SK-N-SH (cell line): ENCODE data around the gene HOXC6. TPM values are rescaled to one million over a fixed set of nuclear protein-coding genes. Genes with fewer than 3 reads are reported as not detected.

ENCODE experiments used
- CTCF ChIA-PET: fragments of 300-600, 350-600 bp; formaldehyde crosslinking; extraction: SDS; loops from one replicate; lab custom pipeline; 2021; lab: Yijun Ruan, JAX
- POLR2A ChIA-PET: fragments of 350-600 bp; sonication (Branson Sonifier 250); formaldehyde crosslinking; extraction: SDS; loops from one replicate; lab custom pipeline; 2020; ENCODE audit warnings: antibody characterized with exemption, inconsistent platforms; lab: Yijun Ruan, JAX
- DNase-seq: peaks from one replicate; pipeline ENCODE4 v3.0.0; 2012
- H2AFZ ChIP-seq: fragments of 200-600 bp; sonication (generic); 2 replicates; pipeline ENCODE4 v1.8.1; 2016; ENCODE audit warnings: antibody characterized with exemption, mild to moderate bottlenecking, low read depth
- H3F3A ChIP-seq: fragments of 200-600 bp; sonication (generic); replicated peaks from 2 replicates; pipeline ENCODE3; 2016; ENCODE audit warnings: antibody characterized with exemption, mild to moderate bottlenecking; ENCODE audit not compliant: insufficient read depth
- H3K27ac ChIP-seq, 2 experiments: fragments of 200-500 bp in 1 of 2; fragments of 200-600 bp in 1 of 2; sonication (Bioruptor generic) in 1 of 2; sonication (generic), shearing (Covaris generic) in 1 of 2; 2 replicates each; pipeline versions ENCODE4 v1.5.1 to v1.6.1; 2014 to 2016; ENCODE audit warnings: low read depth in 2 of 2, inconsistent platforms in 1 of 2, low read length in 1 of 2, mild to moderate bottlenecking in 1 of 2, mixed read lengths in 1 of 2
- H3K27me3 ChIP-seq: fragments of 200-600 bp; sonication (generic), shearing (Covaris generic); 2 replicates; pipeline ENCODE4 v1.6.1; 2016; ENCODE audit warnings: mixed run types; ENCODE audit not compliant: insufficient read depth
- H3K36me3 ChIP-seq, 2 experiments: fragments of 200-500 bp in 1 of 2; fragments of 200-600 bp in 1 of 2; sonication (Bioruptor generic) in 1 of 2; sonication (generic) in 1 of 2; replicated peaks in 1 of 2; 2 replicates each; pipeline versions ENCODE3 to v1.5.1; 2014 to 2016; ENCODE audit warnings: low read length in 1 of 2, mild to moderate bottlenecking in 1 of 2; ENCODE audit not compliant: insufficient read depth in 2 of 2, control insufficient read depth in 1 of 2
- H3K4me1 ChIP-seq, 2 experiments: fragments of 200-500 bp in 1 of 2; fragments of 200-600 bp in 1 of 2; sonication (Bioruptor generic) in 1 of 2; sonication (generic), shearing (Covaris generic) in 1 of 2; 2 replicates each; pipeline versions ENCODE4 v1.5.1 to v1.6.1; 2014 to 2016; ENCODE audit warnings: low read depth in 1 of 2, low read length in 1 of 2, mixed run types in 1 of 2; ENCODE audit not compliant: insufficient read depth in 2 of 2, control insufficient read depth in 1 of 2
- H3K4me2 ChIP-seq: fragments of 200-600 bp; sonication (generic), shearing (Covaris generic); 2 replicates; pipeline ENCODE4 v1.6.1; 2017; ENCODE audit warnings: mixed run types
- H3K4me3 ChIP-seq, 2 experiments: fragments of 200-500 bp in 1 of 2; fragments of 200-600 bp in 1 of 2; sonication (Bioruptor generic) in 1 of 2; sonication (generic), shearing (Covaris generic) in 1 of 2; 2 replicates each; pipeline versions ENCODE4 v1.5.1 to v1.8.1; 2014 to 2016; ENCODE audit warnings: low read depth in 2 of 2, inconsistent platforms in 1 of 2, low read length in 1 of 2, mild to moderate bottlenecking in 1 of 2, mixed read lengths in 1 of 2, moderate library complexity in 1 of 2
- H3K79me2 ChIP-seq: fragments of 200-600 bp; sonication (generic); 2 replicates; pipeline ENCODE4 v1.8.1; 2017; ENCODE audit warnings: mild to moderate bottlenecking; ENCODE audit not compliant: insufficient read depth
- H3K9ac ChIP-seq: fragments of 200-600 bp; sonication (generic); 2 replicates; pipeline ENCODE4 v1.6.1; 2017; ENCODE audit warnings: mixed run types
- H3K9me2 ChIP-seq: fragments of 200-600 bp; sonication (generic); 2 replicates; pipeline ENCODE4 v1.6.1; 2017; ENCODE audit warnings: mixed run types
- H3K9me3 ChIP-seq: fragments of 200-600 bp; sonication (generic); 2 replicates; pipeline ENCODE4 v1.6.1; 2017; ENCODE audit warnings: mixed run types, mild to moderate bottlenecking, moderate library complexity
- H4K20me1 ChIP-seq: fragments of 200-600 bp; sonication (generic); 2 replicates; pipeline ENCODE4 v1.6.1; 2017; ENCODE audit warnings: mild to moderate bottlenecking, mixed run types; ENCODE audit not compliant: insufficient read depth
- CHD2 ChIP-seq: fragments of 150-350 bp; IDR thresholded peaks from 2 replicates; pipeline ENCODE4 v1.6.1; 2018; ENCODE audit warnings: low read length; ENCODE audit not compliant: partially characterized antibody
- ELF1 ChIP-seq: IDR thresholded peaks from 2 replicates; pipeline ENCODE4 v1.4.0; 2012
- EZH2phosphoT487 ChIP-seq: fragments of 200-600 bp; sonication (generic); IDR thresholded peaks from 2 replicates; pipeline ENCODE4 v1.6.1; 2017; ENCODE audit warnings: low read depth, mixed run types, mild to moderate bottlenecking, antibody characterized with exemption, moderate library complexity, borderline replicate concordance
- FOSL2 ChIP-seq: IDR thresholded peaks from 2 replicates; pipeline ENCODE4 v1.4.0; 2012; ENCODE audit warnings: low read depth, mild to moderate bottlenecking, moderate library complexity, borderline replicate concordance
- GATA2 ChIP-seq: sonication (generic); formaldehyde crosslinking; IDR thresholded peaks from 2 replicates; pipeline ENCODE4 v1.5.0; 2020; ENCODE audit warnings: mild to moderate bottlenecking, missing genetic modification reagents
- JUND ChIP-seq: IDR thresholded peaks from 2 replicates; pipeline ENCODE4 v1.4.0; 2012
- NRF1 ChIP-seq: IDR thresholded peaks from 2 replicates; pipeline ENCODE4 v1.6.1; 2012; ENCODE audit warnings: low read depth, mild to moderate bottlenecking, low read length
- RAD21 ChIP-seq: IDR thresholded peaks from 2 replicates; pipeline ENCODE4 v1.6.1; 2012; ENCODE audit warnings: mild to moderate bottlenecking, low read length
- RCOR1 ChIP-seq: fragments of 150-350 bp; IDR thresholded peaks from 2 replicates; pipeline ENCODE4 v1.6.1; 2017; ENCODE audit warnings: antibody characterized with exemption, low read length
- RXRA ChIP-seq: IDR thresholded peaks from 2 replicates; pipeline ENCODE4 v1.4.0; 2012; ENCODE audit warnings: low read depth, mild to moderate bottlenecking, borderline replicate concordance
- SIN3A ChIP-seq: IDR thresholded peaks from 2 replicates; pipeline ENCODE4 v1.6.1; 2012; ENCODE audit warnings: low read depth, mild to moderate bottlenecking, low read length, moderate library complexity, borderline replicate concordance
- TAF1 ChIP-seq: IDR thresholded peaks from 2 replicates; pipeline ENCODE4 v1.6.1; 2012; ENCODE audit warnings: low read depth, mild to moderate bottlenecking, low read length, moderate library complexity, borderline replicate concordance
- TCF12 ChIP-seq: IDR thresholded peaks from 2 replicates; pipeline ENCODE4 v1.4.0; 2012
- YY1 ChIP-seq: IDR thresholded peaks from 2 replicates; pipeline ENCODE4 v1.4.0; 2012; ENCODE audit warnings: low read depth, mild to moderate bottlenecking
- WGBS: methylation state at CpG from one replicate; pipeline ENCODE4 v1.1.6; 2017; ENCODE audit warnings: low lambda C conversion rate; 5-methylcytosine and 5-hydroxymethylcytosine counted together
- polyA plus RNA-seq, 3 experiments: library from polyadenylated mRNA; depleted of rRNA; stranded (reverse); fragments of >200 nt; gene quantifications; 2 replicates each; pipeline ENCODE4 v1.2.3, GENCODE V29; 2012
- TF ChIP-seq, protein P1 (sequence below): IDR thresholded peaks from 2 replicates; pipeline ENCODE4; 2012
- TF ChIP-seq, protein P2 (sequence below): fragments of 150-350 bp; IDR thresholded peaks from 2 replicates; pipeline ENCODE4 v1.6.1; 2016; ENCODE audit warnings: mild to moderate bottlenecking, low read depth, low read length
- TF ChIP-seq, protein P3 (sequence below): IDR thresholded peaks from 2 replicates; pipeline ENCODE4 v1.6.1; 2012; ENCODE audit warnings: mild to moderate bottlenecking, low read depth, low read length, moderate library complexity
- TF ChIP-seq, protein P4 (sequence below): fragments of 200-600 bp; sonication (generic); IDR thresholded peaks from 2 replicates; pipeline ENCODE4 v1.6.1; 2017; ENCODE audit warnings: antibody characterized with exemption, mild to moderate bottlenecking, moderate library complexity
- TF ChIP-seq, protein P5 (sequence below): IDR thresholded peaks from 2 replicates; pipeline ENCODE4 v1.4.0; 2012; ENCODE audit warnings: low read depth, borderline replicate concordance
- TF ChIP-seq, protein P6 (sequence below): IDR thresholded peaks from 2 replicates; pipeline ENCODE4 v1.4.0; 2012; ENCODE audit warnings: low read depth

Gene HOXC6
- polyA plus RNA-seq, 1 of the 3 experiments (the other 2 are of a cell fraction): 9.1 TPM

DNA sequence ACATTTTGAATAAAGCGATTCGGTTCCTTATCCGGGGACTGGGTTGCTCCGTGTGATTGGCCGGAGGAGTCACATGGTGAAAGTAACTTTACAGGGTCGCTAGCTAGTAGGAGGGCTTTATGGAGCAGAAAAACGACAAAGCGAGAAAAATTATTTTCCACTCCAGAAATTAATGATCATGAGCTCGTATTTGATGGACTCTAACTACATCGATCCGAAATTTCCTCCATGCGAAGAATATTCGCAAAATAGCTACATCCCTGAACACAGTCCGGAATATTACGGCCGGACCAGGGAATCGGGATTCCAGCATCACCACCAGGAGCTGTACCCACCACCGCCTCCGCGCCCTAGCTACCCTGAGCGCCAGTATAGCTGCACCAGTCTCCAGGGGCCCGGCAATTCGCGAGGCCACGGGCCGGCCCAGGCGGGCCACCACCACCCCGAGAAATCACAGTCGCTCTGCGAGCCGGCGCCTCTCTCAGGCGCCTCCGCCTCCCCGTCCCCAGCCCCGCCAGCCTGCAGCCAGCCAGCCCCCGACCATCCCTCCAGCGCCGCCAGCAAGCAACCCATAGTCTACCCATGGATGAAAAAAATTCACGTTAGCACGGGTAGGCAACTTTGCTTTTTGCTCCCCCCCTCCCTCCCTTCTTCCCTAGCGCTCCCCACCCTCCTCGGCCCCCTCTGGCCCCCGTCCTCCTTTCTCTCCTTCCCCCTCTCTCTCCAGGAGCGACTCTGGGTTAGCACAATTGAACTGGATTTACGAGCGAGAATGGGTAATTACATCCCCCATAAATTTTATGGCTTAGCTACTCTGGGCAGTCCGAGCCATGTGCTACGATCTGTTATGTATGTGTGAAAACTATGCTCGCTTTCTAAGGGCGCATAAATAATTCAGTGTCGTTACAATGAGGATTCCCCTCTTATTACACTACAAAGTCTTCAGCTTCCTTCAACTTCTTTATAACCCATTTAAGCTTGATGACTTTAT, 25.8 kb downstream of the HOXC6 start, which contains the start of gene HOXC4:
TSS of gene HOXC4 (plus strand) at position 85 of the 991 bp plus-strand sequence. CDS start at position 173, 88 bp downstream.
- Histone ChIP-seq H3F3A (peaks cover 8% of the 10 kb centered on the region), H4K20me1 (no peaks in the 10 kb centered on the region), H3K9me2 (no peaks in the 10 kb centered on the region), H3K27me3 (no peaks in the 10 kb centered on the region), H3K9me3 (no peaks in the 10 kb centered on the region), H3K27ac (peak within 1 kb of the TSS; percentile 57 to 96), H2AFZ (peak within 1 kb of the TSS; percentile 98), H3K4me3 (peak within 1 kb of the TSS; percentile 82 to 85), H3K36me3 (peaks cover 0 to 6% of the 10 kb centered on the region in 2 experiments), H3K4me2 (peak within 1 kb of the TSS; percentile 86), H3K79me2 (peaks cover 25% of the 10 kb centered on the region), H3K9ac (peak within 1 kb of the TSS; percentile 81), H3K4me1 (peaks cover 15 to 37% of the 10 kb centered on the region in 2 experiments; a peak in 3 of 4 replicates)
- DNase-seq: peak; percentile 86
- ChIA-PET CTCF (interaction anchor here (0.6 to 5.0 kb wide), 16 partner anchors 11 to 153 kb away, joined by 3 to 45 read pairs (median 5); partner anchors contain the start of gene HOXC5), POLR2A (interaction anchor here (0.6 to 3.6 kb wide), 14 partner anchors 9 to 226 kb away, joined by 3 to 25 read pairs (median 4); partner anchors contain the start of genes HNRNPA1, HOXC5 and SMUG1)
- WGBS: 3% methylated on average over 45 of the region's 52 CpGs
- TF ChIP-seq RXRA (no peak), NRF1 (no peak), GATA2 (CRISPR knock-in tag) (no peak), SIN3A (0 out of 2 replicates have a peak, but pooled peaks have one; percentile 37), YY1 (0 out of 2 replicates have a peak, but pooled peaks have one; percentile 59), JUND (no peak), ELF1 (no peak), TCF12 (no peak), CHD2 (peak; percentile 16), FOSL2 (no peak), TAF1 (0 out of 2 replicates have a peak, but pooled peaks have one; percentile 12), RCOR1 (no peak), EZH2phosphoT487 (no peak), RAD21 (no peak)
- TF ChIP-seq, protein P1, sequence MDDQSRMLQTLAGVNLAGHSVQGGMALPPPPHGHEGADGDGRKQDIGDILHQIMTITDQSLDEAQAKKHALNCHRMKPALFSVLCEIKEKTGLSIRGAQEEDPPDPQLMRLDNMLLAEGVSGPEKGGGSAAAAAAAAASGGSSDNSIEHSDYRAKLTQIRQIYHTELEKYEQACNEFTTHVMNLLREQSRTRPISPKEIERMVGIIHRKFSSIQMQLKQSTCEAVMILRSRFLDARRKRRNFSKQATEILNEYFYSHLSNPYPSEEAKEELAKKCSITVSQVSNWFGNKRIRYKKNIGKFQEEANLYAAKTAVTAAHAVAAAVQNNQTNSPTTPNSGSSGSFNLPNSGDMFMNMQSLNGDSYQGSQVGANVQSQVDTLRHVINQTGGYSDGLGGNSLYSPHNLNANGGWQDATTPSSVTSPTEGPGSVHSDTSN: no peak
- TF ChIP-seq, protein P2, sequence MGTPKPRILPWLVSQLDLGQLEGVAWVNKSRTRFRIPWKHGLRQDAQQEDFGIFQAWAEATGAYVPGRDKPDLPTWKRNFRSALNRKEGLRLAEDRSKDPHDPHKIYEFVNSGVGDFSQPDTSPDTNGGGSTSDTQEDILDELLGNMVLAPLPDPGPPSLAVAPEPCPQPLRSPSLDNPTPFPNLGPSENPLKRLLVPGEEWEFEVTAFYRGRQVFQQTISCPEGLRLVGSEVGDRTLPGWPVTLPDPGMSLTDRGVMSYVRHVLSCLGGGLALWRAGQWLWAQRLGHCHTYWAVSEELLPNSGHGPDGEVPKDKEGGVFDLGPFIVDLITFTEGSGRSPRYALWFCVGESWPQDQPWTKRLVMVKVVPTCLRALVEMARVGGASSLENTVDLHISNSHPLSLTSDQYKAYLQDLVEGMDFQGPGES: 0 out of 2 replicates have a peak, but pooled peaks have one; percentile 39
- TF ChIP-seq, protein P3, sequence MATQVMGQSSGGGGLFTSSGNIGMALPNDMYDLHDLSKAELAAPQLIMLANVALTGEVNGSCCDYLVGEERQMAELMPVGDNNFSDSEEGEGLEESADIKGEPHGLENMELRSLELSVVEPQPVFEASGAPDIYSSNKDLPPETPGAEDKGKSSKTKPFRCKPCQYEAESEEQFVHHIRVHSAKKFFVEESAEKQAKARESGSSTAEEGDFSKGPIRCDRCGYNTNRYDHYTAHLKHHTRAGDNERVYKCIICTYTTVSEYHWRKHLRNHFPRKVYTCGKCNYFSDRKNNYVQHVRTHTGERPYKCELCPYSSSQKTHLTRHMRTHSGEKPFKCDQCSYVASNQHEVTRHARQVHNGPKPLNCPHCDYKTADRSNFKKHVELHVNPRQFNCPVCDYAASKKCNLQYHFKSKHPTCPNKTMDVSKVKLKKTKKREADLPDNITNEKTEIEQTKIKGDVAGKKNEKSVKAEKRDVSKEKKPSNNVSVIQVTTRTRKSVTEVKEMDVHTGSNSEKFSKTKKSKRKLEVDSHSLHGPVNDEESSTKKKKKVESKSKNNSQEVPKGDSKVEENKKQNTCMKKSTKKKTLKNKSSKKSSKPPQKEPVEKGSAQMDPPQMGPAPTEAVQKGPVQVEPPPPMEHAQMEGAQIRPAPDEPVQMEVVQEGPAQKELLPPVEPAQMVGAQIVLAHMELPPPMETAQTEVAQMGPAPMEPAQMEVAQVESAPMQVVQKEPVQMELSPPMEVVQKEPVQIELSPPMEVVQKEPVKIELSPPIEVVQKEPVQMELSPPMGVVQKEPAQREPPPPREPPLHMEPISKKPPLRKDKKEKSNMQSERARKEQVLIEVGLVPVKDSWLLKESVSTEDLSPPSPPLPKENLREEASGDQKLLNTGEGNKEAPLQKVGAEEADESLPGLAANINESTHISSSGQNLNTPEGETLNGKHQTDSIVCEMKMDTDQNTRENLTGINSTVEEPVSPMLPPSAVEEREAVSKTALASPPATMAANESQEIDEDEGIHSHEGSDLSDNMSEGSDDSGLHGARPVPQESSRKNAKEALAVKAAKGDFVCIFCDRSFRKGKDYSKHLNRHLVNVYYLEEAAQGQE: no peak
- TF ChIP-seq, protein P4, sequence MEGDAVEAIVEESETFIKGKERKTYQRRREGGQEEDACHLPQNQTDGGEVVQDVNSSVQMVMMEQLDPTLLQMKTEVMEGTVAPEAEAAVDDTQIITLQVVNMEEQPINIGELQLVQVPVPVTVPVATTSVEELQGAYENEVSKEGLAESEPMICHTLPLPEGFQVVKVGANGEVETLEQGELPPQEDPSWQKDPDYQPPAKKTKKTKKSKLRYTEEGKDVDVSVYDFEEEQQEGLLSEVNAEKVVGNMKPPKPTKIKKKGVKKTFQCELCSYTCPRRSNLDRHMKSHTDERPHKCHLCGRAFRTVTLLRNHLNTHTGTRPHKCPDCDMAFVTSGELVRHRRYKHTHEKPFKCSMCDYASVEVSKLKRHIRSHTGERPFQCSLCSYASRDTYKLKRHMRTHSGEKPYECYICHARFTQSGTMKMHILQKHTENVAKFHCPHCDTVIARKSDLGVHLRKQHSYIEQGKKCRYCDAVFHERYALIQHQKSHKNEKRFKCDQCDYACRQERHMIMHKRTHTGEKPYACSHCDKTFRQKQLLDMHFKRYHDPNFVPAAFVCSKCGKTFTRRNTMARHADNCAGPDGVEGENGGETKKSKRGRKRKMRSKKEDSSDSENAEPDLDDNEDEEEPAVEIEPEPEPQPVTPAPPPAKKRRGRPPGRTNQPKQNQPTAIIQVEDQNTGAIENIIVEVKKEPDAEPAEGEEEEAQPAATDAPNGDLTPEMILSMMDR: 0 out of 2 replicates have a peak, but pooled peaks have one; percentile 14
- TF ChIP-seq, protein P5, sequence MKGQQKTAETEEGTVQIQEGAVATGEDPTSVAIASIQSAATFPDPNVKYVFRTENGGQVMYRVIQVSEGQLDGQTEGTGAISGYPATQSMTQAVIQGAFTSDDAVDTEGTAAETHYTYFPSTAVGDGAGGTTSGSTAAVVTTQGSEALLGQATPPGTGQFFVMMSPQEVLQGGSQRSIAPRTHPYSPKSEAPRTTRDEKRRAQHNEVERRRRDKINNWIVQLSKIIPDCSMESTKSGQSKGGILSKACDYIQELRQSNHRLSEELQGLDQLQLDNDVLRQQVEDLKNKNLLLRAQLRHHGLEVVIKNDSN: peak; percentile 90
- TF ChIP-seq, protein P6, sequence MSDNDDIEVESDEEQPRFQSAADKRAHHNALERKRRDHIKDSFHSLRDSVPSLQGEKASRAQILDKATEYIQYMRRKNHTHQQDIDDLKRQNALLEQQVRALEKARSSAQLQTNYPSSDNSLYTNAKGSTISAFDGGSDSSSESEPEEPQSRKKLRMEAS: no peak
